Stimulated activated CD4-positive, alpha-beta T cell treated with anti-CD3 and anti-CD28 coated beads, Interleukin-4, amount 100 ng/mL, for 4 hours (primary cell): Measurements from ENCODE around the gene SCYGR7.

Source experiments
- DNase-seq, 2 experiments: peaks; one replicate each; pipeline ENCODE4 v3.0.0-alpha.2; 2020

The SCYGR7 gene

DNA sequence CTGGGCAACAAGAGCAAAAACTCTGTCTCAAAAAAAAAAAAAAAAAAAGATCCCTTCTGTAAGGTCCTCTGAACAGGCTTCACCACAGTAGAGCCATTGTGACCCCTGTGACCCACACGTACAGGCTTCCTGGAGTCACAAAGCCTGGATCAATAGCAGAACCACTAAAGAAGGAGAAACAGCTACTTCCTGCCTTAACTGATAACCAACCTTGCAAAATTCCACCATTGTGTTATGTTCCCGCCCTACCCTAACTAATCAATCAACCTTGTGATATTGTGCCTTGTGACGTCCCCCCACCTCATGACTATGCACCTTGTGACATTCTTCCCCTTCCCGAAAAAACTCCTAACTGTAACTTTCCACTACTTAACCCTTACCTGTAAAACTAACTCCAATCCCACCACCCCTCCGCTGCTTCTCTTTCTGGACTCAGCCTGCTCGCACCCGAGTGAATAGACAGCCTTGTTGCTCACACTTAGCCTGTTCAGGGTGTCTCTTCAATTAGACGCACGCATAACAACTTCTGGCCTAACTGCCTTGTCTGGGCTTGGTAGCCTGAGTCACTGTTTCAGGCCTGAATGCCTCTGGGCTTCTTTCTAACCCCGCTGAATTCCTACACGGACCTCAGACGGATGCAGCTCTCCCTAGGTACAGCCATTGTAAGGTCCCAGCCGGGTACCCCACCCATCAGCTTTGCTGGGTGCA is 31.4 kb downstream of the SCYGR7 start:
- DNase-seq: no peak

DNA sequence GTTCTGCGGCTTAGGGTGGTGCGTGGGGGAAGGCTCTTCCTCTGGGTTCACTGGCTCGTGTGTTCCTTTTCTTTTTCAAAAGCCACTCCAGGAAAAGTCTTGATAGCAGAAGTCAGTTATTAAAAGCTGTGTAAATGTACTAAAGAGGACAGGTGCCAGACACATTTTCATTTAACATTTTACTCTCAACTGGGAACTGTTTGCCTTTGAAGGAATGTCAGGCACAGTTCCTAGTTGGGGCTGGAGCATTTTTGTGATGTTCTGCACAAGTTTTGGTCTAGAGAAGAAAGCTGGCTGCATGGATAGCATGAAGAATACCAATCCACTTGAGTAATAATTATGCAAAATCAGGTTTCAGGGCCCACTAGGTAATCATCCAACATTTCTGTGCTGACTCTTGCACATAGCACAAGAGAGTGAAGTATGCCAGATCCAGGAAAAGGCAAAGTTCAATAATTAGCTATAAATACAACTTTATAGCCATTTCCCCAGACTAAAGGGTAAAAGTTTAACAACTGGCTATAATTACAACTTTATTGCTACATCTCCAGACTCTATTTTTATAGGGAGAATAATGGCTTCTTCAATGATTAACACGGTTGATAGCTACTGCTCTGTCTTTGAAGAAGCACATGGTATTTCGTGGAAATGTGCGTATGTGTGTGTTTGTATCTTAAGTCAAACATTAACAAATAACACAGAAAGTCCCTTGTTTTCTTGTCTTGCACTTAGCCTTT is 33.8 kb downstream of the SCYGR7 start:
- DNase-seq: no peak

DNA sequence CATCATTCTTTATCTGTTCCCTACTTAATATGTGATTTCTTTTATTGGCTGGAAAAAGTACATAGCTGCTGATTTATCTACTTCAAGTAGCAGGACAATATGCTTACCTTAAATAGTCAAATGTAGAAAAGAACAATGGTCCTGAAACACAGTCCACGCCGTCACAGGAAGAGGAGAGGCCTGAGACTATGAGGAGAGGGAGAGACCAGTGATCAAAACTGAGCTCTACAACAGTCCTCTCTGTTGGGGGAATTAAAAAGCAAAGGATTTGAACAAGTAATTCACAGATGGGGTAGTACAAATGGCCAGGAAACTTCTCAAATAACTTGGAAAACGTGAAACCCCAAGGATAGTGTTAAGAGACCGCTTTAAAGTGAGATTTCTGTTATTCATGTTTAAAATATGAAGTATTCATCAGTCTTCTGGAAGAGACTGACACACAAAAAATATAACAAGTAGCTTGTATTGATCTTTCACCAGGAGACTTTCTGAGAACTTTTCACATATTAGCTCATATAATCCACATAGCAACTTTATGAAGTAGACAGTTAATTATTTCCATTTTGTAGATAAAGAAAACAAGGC is 37.7 kb downstream of the SCYGR7 start:
- no peak for DNase-seq

DNA sequence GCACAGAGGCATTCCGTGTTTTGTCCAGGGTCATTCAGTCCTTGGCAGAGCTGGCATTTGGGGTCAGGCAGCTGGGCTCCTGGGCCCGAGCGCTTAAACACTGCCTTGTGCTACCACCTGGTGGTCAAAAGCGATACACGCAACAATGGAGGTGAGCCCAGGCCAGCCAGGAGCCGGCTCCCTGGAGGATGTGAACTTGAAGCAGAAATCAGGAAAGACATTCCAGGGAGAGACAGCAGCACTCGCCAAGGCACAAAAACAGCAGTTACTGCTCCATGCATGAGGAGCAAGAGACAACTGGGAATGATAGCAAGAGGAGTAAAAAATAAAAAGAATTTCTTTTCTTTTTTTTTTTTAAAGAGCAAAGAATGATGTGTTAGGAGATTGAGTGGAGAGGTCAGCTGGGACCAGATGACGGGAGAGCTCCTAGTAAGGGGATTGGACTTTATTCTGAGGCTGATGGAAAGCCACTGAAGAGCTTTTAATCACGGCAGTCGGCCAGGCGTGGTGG is 38.3 kb downstream of the SCYGR7 start:
- peak; percentile 45 to 55 for DNase-seq

DNA sequence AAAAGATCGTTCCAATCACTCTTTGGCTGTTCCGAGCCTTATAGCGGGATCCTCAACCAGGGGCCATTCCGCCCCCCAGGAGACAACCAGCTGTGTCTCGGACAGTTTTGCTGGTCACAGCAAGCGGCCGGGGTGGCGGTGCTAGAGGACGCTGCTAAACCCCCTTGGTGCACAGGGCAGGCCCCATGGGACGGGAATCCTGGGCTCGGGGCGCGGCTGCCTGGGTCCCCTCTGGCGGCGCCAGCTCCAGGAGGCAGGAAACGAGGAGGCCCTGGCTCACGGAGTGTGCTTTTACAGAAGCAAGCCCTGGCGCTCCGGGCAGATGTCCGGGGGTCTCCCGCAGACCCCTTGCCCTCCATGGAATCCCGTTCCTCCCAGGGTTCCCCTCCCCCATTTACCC is 39.7 kb downstream of the SCYGR7 start:
- DNase-seq: no peak

DNA sequence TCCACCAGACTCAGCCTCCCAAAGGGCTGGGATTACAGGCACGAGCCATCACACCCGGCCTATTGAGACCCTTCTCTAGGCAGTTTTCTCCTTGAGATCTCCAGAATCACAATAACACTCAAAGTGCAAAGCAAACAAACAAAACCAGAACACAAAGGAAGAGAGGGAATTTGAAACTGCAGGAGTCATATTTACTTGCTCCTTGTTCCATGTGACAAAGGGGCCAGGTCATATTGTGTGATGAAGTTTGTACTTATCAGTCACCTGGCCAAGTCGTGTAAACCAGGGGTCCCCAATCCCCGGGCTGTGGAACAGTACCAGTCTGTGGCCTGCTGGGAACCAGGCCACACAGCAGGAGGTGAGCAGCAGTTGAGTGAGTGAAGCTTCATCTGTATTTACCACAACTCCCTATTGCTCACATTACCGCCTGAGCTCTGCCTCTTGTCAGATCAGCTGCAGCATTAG is 44.1 kb downstream of the SCYGR7 start:
- no peak for DNase-seq

DNA sequence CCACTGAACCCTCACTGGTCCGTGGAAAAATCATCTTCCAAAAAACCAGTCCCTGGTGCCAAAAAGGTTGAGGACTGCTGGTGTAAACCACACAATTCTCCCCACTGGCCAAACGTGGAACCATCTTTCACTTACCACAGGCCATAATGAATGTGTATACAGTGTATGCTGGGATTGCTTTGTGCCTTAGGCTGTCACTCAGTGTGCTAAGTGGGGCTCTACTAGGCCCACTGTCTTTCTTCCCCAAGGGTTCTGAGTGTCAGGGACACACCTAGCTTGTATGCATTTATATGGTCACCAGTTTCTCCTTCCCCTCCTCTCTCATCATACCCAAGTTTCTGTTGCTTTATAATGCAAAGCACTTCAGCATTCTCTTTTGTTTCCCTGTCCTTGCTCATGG is 44.8 kb downstream of the SCYGR7 start:
- DNase-seq: no peak

DNA sequence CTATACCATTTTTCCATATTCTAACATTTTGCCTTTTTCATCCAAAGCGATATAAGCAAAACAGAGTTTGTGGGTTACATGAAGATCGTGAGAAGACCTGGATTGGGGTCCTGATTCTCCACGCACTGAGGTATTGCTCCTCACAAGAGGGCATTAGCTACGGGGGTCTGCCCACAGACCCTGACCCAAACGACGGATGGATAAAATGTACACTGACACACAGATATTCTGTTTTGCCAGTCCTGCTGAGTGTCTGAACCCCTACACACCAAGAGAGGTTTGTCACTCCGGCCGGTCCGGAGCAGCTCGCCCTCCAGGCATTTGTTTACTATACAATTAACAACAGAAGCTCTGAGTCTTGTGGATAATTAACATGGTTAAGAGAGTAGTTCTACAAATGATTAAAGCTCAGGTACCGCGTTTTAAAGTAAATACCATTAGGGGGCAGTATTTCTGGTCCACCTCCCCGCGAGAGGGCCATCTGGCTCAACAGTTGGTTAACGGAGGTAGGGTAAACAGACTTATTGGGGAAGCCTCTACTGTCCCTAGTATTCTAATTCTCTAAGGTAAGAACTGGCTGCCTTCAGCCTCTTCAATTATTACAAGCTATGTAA is 46.0 kb downstream of the SCYGR7 start:
- DNase-seq: no peak

DNA sequence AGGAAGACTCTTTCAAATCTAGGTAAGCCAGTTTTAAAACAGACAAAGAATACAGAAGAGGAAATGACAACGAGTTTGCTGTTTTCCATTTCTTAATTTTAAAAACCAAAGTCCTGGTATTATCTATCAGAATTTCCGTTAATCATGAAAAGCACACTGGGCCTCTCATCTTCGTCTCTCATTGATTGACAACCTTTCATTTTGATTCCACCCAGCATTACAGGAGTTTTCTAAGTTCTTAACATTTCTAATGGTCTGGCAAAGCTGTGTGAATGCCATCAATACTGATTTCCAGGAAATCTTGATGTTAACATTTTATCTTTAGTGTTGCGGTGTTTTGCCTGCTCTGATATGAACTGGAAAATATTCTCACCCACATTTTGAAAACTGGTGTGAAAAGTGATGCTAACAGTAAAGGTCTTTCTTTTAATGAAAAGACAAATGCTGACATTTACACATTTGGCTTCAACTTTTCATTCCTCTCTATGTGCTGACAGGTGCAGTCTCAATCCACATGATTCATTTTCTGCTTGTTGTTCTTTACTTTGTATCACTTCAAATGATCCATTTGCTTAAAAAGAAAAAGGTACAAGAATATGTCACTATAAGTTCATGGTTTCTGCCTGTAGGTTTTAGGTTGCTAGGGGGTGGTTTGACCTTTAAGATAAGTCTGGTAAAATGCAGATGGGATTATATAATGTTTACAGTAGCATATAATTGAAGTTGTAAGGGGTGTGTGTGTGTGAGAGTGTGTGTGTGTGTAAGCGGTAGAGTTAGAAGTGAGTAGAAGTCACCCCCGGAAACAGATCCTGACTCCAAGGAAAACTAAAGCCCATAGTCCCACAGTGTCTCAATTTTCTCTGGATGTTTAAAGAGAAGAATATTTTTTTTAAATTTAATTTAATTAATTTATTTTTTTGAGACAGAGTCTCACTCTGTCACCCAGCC is 47.0 kb downstream of the SCYGR7 start:
- no peak for DNase-seq
